COLO829 (cell line): ENCODE results near the gene NEURL2.

Source experiments
- DNase-seq: peaks from one replicate; pipeline ENCODE4 v3.0.0; 2012; ENCODE audit warnings: low spot score

NEURL2 gene

GRCh38 chr20:45873409-45874103, 17.5 kb downstream of the NEURL2 start:
- DNase-seq, result no peak

- DNase-seq, result no peak
Measured at GRCh38 chr20:45872626-45873025, 18.4 kb downstream of the NEURL2 start.

- no peak for DNase-seq
Measured at GRCh38 chr20:45867819-45868176, 23.2 kb downstream of the NEURL2 start.

GRCh38 chr20:45867136-45867818, 23.7 kb downstream of the NEURL2 start:
- DNase-seq, result no peak

GRCh38 chr20:45866454-45866853, 24.6 kb downstream of the NEURL2 start:
- no peak for DNase-seq

- DNase-seq, result no peak
Measured at GRCh38 chr20:45863543-45864470, 27.2 kb downstream of the NEURL2 start.

- no peak for DNase-seq
Measured at GRCh38 chr20:45861221-45862075, 29.6 kb downstream of the NEURL2 start.

GRCh38 chr20:45860560-45861220, 30.3 kb downstream of the NEURL2 start:
- DNase-seq, result no peak

- DNase-seq, result no peak
Measured at GRCh38 chr20:45859916-45860315, 31.1 kb downstream of the NEURL2 start.

GRCh38 chr20:45857882-45858216, 33.2 kb downstream of the NEURL2 start:
- DNase-seq, result peak; percentile 51

GRCh38 chr20:45857114-45857881, 33.7 kb downstream of the NEURL2 start, which contains the start of the genes ACOT8 and ZSWIM3:
ACOT8 (minus strand) TSS chr20:45857392; CDS start chr20:45857315, 77 bp downstream.
ZSWIM3 (plus strand) TSS chr20:45857614; CDS start chr20:45857826, 212 bp downstream.
- peak; percentile 100 for DNase-seq

GRCh38 chr20:45853484-45853883, 37.5 kb downstream of the NEURL2 start:
- no peak for DNase-seq

- no peak for DNase-seq
Measured at GRCh38 chr20:45852326-45852725, 38.7 kb downstream of the NEURL2 start.

GRCh38 chr20:45851501-45851900, 39.5 kb downstream of the NEURL2 start:
- no peak for DNase-seq

GRCh38 chr20:45850926-45851325, 40.1 kb downstream of the NEURL2 start:
- no peak for DNase-seq

- no peak for DNase-seq
Measured at GRCh38 chr20:45850238-45850637, 40.8 kb downstream of the NEURL2 start.

- no peak for DNase-seq
Measured at GRCh38 chr20:45848969-45849582, 41.9 kb downstream of the NEURL2 start.

- DNase-seq, result no peak
Measured at GRCh38 chr20:45848421-45848820, 42.6 kb downstream of the NEURL2 start.

GRCh38 chr20:45845452-45845851, 45.6 kb downstream of the NEURL2 start:
- no peak for DNase-seq

GRCh38 chr20:45843506-45843905, 47.5 kb downstream of the NEURL2 start:
- DNase-seq, result no peak
